Measurements from ENCODE around the gene DRAP1. TPM values are rescaled to one million over a fixed set of nuclear protein-coding genes. Genes with fewer than 3 reads are reported as not detected.
"Not testable (repeated sequence)": the region's sequence is repeated elsewhere in the genome, so short reads cannot be mapped to it uniquely, and the experiment has no call there.

Gene DRAP1
- total RNA-seq, 1 experiment from 2014 or later = 122 TPM

DNA sequence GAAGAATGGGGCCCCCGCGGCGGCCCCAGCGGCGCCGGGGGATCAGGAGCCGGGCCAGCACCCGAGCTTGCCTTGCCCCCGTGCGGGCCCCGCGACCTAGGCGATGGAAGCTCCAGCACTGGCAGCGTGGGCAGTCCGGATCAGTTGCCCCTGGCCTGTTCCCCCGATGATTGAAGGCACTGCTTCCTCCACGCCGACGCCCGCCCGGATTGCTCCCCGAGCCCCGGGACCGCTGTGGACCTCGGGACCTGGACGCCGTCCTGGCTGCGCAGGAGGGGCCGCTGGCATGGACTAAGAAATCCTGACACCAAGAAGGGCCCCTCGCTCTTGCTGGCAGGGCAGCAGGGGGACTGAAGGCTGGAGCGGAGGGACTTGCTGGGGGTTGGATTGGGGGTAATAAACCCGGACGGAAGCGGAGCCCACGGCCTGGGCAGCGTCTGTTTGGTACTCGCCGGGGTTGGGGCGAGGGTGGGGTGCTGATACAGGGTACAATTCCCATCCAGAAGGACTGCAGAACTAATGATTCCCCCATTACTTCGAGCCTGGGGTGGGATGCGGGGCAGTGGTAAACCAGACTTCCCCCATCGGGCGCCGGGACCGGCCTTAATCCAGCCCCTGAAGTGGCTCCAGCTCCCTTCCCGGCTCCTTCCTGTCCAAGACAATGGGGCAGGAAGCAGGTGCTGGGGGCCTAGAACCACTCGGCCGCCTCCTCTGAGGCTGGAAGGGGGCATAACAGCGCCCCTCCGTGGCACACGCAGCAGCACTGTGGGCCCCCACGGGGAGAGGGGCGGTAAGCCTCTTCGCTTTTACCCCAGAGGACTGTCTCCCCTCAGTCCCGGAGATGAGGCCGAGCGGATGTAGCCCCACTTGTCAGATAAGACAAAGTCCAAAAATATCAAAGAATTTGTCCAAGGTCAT, 27.7 kb upstream of the DRAP1 start:
- ChIA-PET POLR2A (ENCODE audit: low non-redundant PET) (interaction anchor here (2.2 kb wide), 1 partner anchor 32 kb away, joined by 6 read pairs; the partner anchor contains the start of gene MUS81), CTCF (interaction anchor here (0.9 to 1.9 kb wide), 4 partner anchors 7 to 160 kb away, joined by 3 to 8 read pairs (median 4); partner anchors contain the start of gene MUS81)
- Histone ChIP-seq H3K36me3 (ENCODE audit: insufficient read depth, low read length, poor library complexity, severe bottlenecking) (peaks cover 8% of the 10 kb centered on the region), H3K27me3 (replicated peaks; ENCODE audit: insufficient read depth, low read depth, low read length, poor library complexity) (no peaks in the 10 kb centered on the region), H3K4me1 (ENCODE audit: insufficient read depth, low read length, poor library complexity, severe bottlenecking) (peaks cover 45% of the 10 kb centered on the region), H3K9me3 (ENCODE audit: low read depth, low read length, poor library complexity, severe bottlenecking) (no peaks in the 10 kb centered on the region), H3K27ac (ENCODE audit: low read depth, low read length, poor library complexity, severe bottlenecking) (peak overlapping the region; percentile 88), H3K4me3 (ENCODE audit: low read depth, low read length, poor library complexity, severe bottlenecking) (peak overlapping the region; percentile 87)
- intact Hi-C loops (cut with micrococcal nuclease; ENCODE audit: unreplicated experiment) = no loop called here
- TSS peak; percentile 67 for BruUV-seq (replicated peaks)
- peak; percentile 66 for DNase-seq (ENCODE audit: low spot score)
- TF ChIP-seq, protein P1, sequence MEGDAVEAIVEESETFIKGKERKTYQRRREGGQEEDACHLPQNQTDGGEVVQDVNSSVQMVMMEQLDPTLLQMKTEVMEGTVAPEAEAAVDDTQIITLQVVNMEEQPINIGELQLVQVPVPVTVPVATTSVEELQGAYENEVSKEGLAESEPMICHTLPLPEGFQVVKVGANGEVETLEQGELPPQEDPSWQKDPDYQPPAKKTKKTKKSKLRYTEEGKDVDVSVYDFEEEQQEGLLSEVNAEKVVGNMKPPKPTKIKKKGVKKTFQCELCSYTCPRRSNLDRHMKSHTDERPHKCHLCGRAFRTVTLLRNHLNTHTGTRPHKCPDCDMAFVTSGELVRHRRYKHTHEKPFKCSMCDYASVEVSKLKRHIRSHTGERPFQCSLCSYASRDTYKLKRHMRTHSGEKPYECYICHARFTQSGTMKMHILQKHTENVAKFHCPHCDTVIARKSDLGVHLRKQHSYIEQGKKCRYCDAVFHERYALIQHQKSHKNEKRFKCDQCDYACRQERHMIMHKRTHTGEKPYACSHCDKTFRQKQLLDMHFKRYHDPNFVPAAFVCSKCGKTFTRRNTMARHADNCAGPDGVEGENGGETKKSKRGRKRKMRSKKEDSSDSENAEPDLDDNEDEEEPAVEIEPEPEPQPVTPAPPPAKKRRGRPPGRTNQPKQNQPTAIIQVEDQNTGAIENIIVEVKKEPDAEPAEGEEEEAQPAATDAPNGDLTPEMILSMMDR (conservative IDR thresholded peaks at IDR 0.05; ENCODE audit: low read depth, low read length) = peak; percentile 57
- no peak for TF ChIP-seq EZH2 (IDR thresholded peaks at IDR 0.05; ENCODE audit: borderline replicate concordance, low read depth, low read length, poor library complexity, severe bottlenecking)

DNA sequence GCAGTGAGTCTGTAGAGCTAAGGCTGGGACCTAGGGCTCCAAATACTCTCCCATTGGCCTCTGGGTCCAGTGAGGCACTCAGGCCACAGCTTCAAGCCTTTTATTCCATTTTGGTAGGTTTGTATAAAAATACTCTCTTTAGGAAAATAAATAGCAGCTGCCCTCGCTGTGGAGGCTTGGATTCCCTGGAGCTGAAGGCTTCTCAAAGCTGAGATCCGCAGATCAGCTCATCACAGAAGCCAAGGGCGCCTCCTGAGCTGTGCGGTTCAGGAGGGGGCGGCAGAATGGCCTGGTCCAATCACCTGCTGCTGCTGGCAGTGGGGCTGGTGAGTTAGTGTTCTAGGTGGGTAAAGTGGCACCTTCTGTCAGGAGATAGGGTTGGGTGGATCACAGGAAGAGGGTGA, 27.1 kb upstream of the DRAP1 start:
- peak overlapping the region; percentile 87 for H3K4me3 ChIP-seq (ENCODE audit: low read depth, low read length, poor library complexity, severe bottlenecking)
- H3K4me1 ChIP-seq (ENCODE audit: insufficient read depth, low read length, poor library complexity, severe bottlenecking) = peaks cover 44% of the 10 kb centered on the region
- ChIA-PET CTCF (interaction anchor here (1.1 kb wide), 1 partner anchor 32 kb away, joined by 3 read pairs; no protein-coding TSS in a partner anchor), POLR2A (ENCODE audit: low non-redundant PET) (interaction anchor here (0.7 kb wide), 1 partner anchor 229 kb away, joined by 3 read pairs; no protein-coding TSS in a partner anchor)
- H3K36me3 ChIP-seq (ENCODE audit: insufficient read depth, low read length, poor library complexity, severe bottlenecking); H3K9me3 ChIP-seq (ENCODE audit: low read depth, low read length, poor library complexity, severe bottlenecking); BruUV-seq (replicated peaks); intact Hi-C loops (cut with micrococcal nuclease; ENCODE audit: unreplicated experiment); DNase-seq (ENCODE audit: low spot score); H3K27me3 ChIP-seq (replicated peaks; ENCODE audit: insufficient read depth, low read depth, low read length, poor library complexity): not testable (repeated sequence)
- peak overlapping the region; percentile 88 for H3K27ac ChIP-seq (ENCODE audit: low read depth, low read length, poor library complexity, severe bottlenecking)

DNA sequence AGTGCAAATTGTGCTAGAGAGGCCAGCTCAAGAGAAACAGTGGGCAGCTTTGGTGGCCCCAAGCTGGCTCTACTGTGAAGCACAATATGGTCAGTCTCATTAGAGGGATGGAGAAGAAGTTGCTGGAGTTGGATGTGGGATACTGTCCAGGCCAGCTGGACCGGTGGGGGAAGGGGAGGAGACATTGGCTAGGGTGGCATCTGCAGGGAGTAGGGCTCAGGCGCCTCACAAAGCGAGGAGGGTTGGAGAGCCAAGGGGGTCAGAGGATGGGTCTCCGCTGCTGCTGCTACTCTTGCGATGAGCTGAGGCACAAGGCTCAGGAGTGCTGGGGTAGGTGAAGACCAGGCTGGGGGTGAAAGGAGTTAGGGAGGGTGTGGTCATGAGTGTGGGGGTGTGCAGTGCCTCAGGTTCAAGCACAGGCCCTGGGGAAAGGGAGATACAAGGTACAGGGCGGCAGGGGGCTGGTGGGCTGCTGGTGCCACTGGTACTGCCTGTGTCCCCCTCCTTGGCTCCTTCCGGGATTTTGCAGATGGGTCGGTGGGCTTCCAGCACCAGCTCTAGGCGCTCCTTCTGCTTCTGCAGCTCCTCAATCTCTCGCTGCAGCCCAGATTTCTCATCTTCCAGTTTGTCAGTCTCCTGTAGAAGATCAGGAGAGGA, 26.4 kb upstream of the DRAP1 start:
- no peaks in the 10 kb centered on the region for H3K36me3 ChIP-seq (ENCODE audit: insufficient read depth, low read length, poor library complexity, severe bottlenecking)
- intact Hi-C loops (cut with micrococcal nuclease; ENCODE audit: unreplicated experiment) = no loop called here
- BruUV-seq (replicated peaks) = no TSS peak
- H3K9me3 ChIP-seq (ENCODE audit: low read depth, low read length, poor library complexity, severe bottlenecking) = no peaks in the 10 kb centered on the region
- H3K4me3 ChIP-seq (ENCODE audit: low read depth, low read length, poor library complexity, severe bottlenecking) = peak overlapping the region; percentile 87
- peaks cover 38% of the 10 kb centered on the region for H3K4me1 ChIP-seq (ENCODE audit: insufficient read depth, low read length, poor library complexity, severe bottlenecking)
- DNase-seq (ENCODE audit: low spot score) = no peak
- TF ChIP-seq, protein P1 (conservative IDR thresholded peaks at IDR 0.05; ENCODE audit: low read depth, low read length) = no peak
- TF ChIP-seq EZH2 (IDR thresholded peaks at IDR 0.05; ENCODE audit: borderline replicate concordance, low read depth, low read length, poor library complexity, severe bottlenecking) = no peak
- H3K27ac ChIP-seq (ENCODE audit: low read depth, low read length, poor library complexity, severe bottlenecking) = peak overlapping the region; percentile 88
- ChIA-PET CTCF (interaction anchor here (1.1 kb wide), 1 partner anchor 33 kb away, joined by 3 read pairs; no protein-coding TSS in a partner anchor), POLR2A (ENCODE audit: low non-redundant PET) (interaction anchor here (0.6 to 0.7 kb wide), 3 partner anchors 14 to 229 kb away, joined by 3 to 21 read pairs (median 3); no protein-coding TSS in a partner anchor)
- H3K27me3 ChIP-seq (replicated peaks; ENCODE audit: insufficient read depth, low read depth, low read length, poor library complexity) = no peaks in the 10 kb centered on the region
